A549 (cell line): ENCODE measurements around the gene HOXC12.

ENCODE experiments used
- CTCF ChIP-seq: fragments of >200 bp; sonication (Bioruptor Twin); formaldehyde crosslinking; IDR thresholded peaks from 3 replicates; pipeline ENCODE4 v1.5.1; 2016
- EP300 ChIP-seq, 2 experiments: fragments of >200 bp; sonication (Bioruptor Twin); formaldehyde crosslinking; IDR thresholded peaks; 2 replicates in 1 of 2; 3 replicates in 1 of 2; pipeline ENCODE4 v1.6.1; 2016 to 2017
- HMGXB4 ChIP-seq: fragments of 250-450 bp; sonication (Bioruptor Pico); IDR thresholded peaks from 2 replicates; pipeline ENCODE4 v1.5.0; 2021; ENCODE audit warnings: mild to moderate bottlenecking, moderate library complexity, borderline replicate concordance
- POLR2A ChIP-seq: IDR thresholded peaks from 2 replicates; pipeline ENCODE4 v1.6.1; 2012; ENCODE audit warnings: mild to moderate bottlenecking, low read length

GRCh38 chr12:54005531-54005852 is 50.8 kb downstream of the HOXC12 start:
- TF ChIP-seq CTCF (no peak), EP300 (IDR thresholded peaks at IDR 0.05) (no peak), HMGXB4 (CRISPR knock-in tag) (no peak), POLR2A (no peak)
